MCF 10A (cell line): Measurements from ENCODE around the gene POFUT2. TPM values are rescaled to one million over a fixed set of nuclear protein-coding genes. Genes with fewer than 3 reads are reported as not detected.
A peak's percentile ranks its signal among the peaks of the same experiment; 100 is the strongest.

ENCODE experiments used
- BruUV-seq: library from RNA; stranded (reverse); fragments of 400-500 nt; replicated peaks from 2 replicates; lab custom pipeline; 2021; lab: Mats Ljungman, UMichigan
- CTCF ChIA-PET: fragments of 300-600 bp; sonication (Branson Sonifier 250); formaldehyde crosslinking; extraction: SDS; loops from one replicate; lab custom pipeline; 2021; ENCODE audit warnings: antibody characterized with exemption, inconsistent platforms; lab: Yijun Ruan, JAX
- POLR2A ChIA-PET: fragments of 300-600, 350-650 bp; sonication (Branson Sonifier 250); formaldehyde crosslinking; extraction: SDS; loops from one replicate; lab custom pipeline; 2020; ENCODE audit warnings: antibody characterized with exemption, inconsistent platforms; lab: Yijun Ruan, JAX
- DNase-seq: peaks from one replicate; pipeline ENCODE4 v3.0.0-alpha.2; 2018; ENCODE audit not compliant: unreplicated experiment
- H3K27ac Mint-ChIP-seq: one replicate; pipeline ENCODE4 v1.8.0; 2022; ENCODE audit warnings: mild to moderate bottlenecking, low read depth, mixed read lengths; ENCODE audit not compliant: unreplicated experiment
- H3K27me3 Mint-ChIP-seq: one replicate; pipeline ENCODE4 v1.8.0; 2022; ENCODE audit warnings: mixed read lengths; ENCODE audit not compliant: insufficient read depth, unreplicated experiment
- H3K36me3 Mint-ChIP-seq: one replicate; pipeline ENCODE4 v1.8.0; 2022; ENCODE audit warnings: mild to moderate bottlenecking, moderate library complexity, mixed read lengths; ENCODE audit not compliant: insufficient read depth, unreplicated experiment
- H3K4me1 Mint-ChIP-seq: one replicate; pipeline ENCODE4 v1.8.0; 2022; ENCODE audit warnings: mixed read lengths; ENCODE audit not compliant: insufficient read depth, unreplicated experiment
- H3K4me3 Mint-ChIP-seq: one replicate; pipeline ENCODE4 v1.8.0; 2022; ENCODE audit warnings: mild to moderate bottlenecking, moderate library complexity, mixed read lengths; ENCODE audit not compliant: unreplicated experiment
- H3K9me3 Mint-ChIP-seq: one replicate; pipeline ENCODE4 v1.8.0; 2022; ENCODE audit warnings: mixed read lengths; ENCODE audit not compliant: unreplicated experiment
- CTCF ChIP-seq: fragments of 200-600 bp; IDR thresholded peaks from one replicate; pipeline ENCODE4 v1.8.0; 2022; ENCODE audit warnings: antibody characterized with exemption, mild to moderate bottlenecking; ENCODE audit not compliant: unreplicated experiment
- intact Hi-C: fragments of 100-400 bp; cut with micrococcal nuclease; formaldehyde crosslinking; loops from 2 replicates; pipeline ENCODE4 v1.14.1; 2022
- total RNA-seq: library from RNA; stranded (reverse); gene quantifications from 2 replicates; pipeline ENCODE4 v1.2.3, GENCODE V29; 2022

The POFUT2 gene
- total RNA-seq, 1 experiment from 2014 or later: 25.2 TPM

GRCh38 chr21:45323487-45324311 lies 36.0 kb upstream of the POFUT2 start:
- Mint-ChIP-seq H3K4me1 (peaks cover 5% of the 10 kb centered on the region), H3K4me3 (no peak overlapping the region), H3K9me3 (no peaks in the 10 kb centered on the region), H3K27me3 (no peaks in the 10 kb centered on the region), H3K27ac (no peak overlapping the region), H3K36me3 (no peaks in the 10 kb centered on the region)
- intact Hi-C loops: no loop called here
- ChIA-PET CTCF (interaction anchor here (0.6 to 0.9 kb wide), 3 partner anchors 31 to 934 kb away, joined by 3 to 4 read pairs (median 3); no protein-coding TSS in a partner anchor), POLR2A (interaction anchor here (0.5 kb wide), 1 partner anchor 311 kb away, joined by 5 read pairs; no protein-coding TSS in a partner anchor)
- BruUV-seq: no TSS peak
- TF ChIP-seq CTCF: no peak
- peak; percentile 23 for DNase-seq

- Mint-ChIP-seq H3K4me3 (no peak overlapping the region), H3K27me3 (no peaks in the 10 kb centered on the region), H3K27ac (no peak overlapping the region), H3K9me3 (no peaks in the 10 kb centered on the region), H3K4me1 (peaks cover 5% of the 10 kb centered on the region), H3K36me3 (no peaks in the 10 kb centered on the region)
- BruUV-seq: no TSS peak
- intact Hi-C loops: no loop called here
- ChIA-PET POLR2A (no interaction called here), CTCF (interaction anchor here (0.6 to 0.9 kb wide), 3 partner anchors 30 to 933 kb away, joined by 3 to 4 read pairs (median 3); no protein-coding TSS in a partner anchor)
- no peak for TF ChIP-seq CTCF
- DNase-seq: peak; percentile 52
Observed at GRCh38 chr21:45322960-45323461, 35.3 kb upstream of the POFUT2 start.

- no peak for TF ChIP-seq CTCF
- no peak overlapping the region for H3K27ac Mint-ChIP-seq
- intact Hi-C loops: no loop called here
- H3K27me3 Mint-ChIP-seq: no peaks in the 10 kb centered on the region
- no peaks in the 10 kb centered on the region for H3K9me3 Mint-ChIP-seq
- POLR2A ChIA-PET: no interaction called here
- no TSS peak for BruUV-seq
- H3K36me3 Mint-ChIP-seq: no peaks in the 10 kb centered on the region
- peaks cover 5% of the 10 kb centered on the region for H3K4me1 Mint-ChIP-seq
- H3K4me3 Mint-ChIP-seq: no peak overlapping the region
- CTCF ChIA-PET: no interaction called here
- DNase-seq: no peak
Observed at GRCh38 chr21:45322231-45322959, 34.7 kb upstream of the POFUT2 start.
